Endodermal cell (in vitro differentiated cells): ENCODE data around the gene P3H3. TPM values are rescaled to one million over a fixed set of nuclear protein-coding genes. Genes with fewer than 3 reads are reported as not detected.

Experiments used
- DNase-seq: peaks from one replicate; pipeline ENCODE4 v3.0.0-alpha.2; 2017
- H3K27ac ChIP-seq: 2 replicates; pipeline ENCODE4 v1.5.1; 2013; ENCODE audit warnings: mild to moderate bottlenecking, low read depth, low read length, moderate library complexity
- H3K27me3 ChIP-seq: 2 replicates; pipeline ENCODE4 v1.6.1; 2013; ENCODE audit warnings: mild to moderate bottlenecking, low read length, moderate library complexity; ENCODE audit not compliant: insufficient read depth, control insufficient read depth, poor library complexity, severe bottlenecking
- H3K36me3 ChIP-seq: 2 replicates; pipeline ENCODE4 v1.7.0; 2013; ENCODE audit warnings: mild to moderate bottlenecking, low read length, moderate library complexity; ENCODE audit not compliant: control insufficient read depth, insufficient read depth
- H3K4me1 ChIP-seq: one replicate; pipeline ENCODE4 v1.7.0; 2013; ENCODE audit warnings: low read length; ENCODE audit not compliant: control insufficient read depth, insufficient read depth
- H3K4me3 ChIP-seq: 2 replicates; pipeline ENCODE4 v1.5.1; 2013; ENCODE audit warnings: mild to moderate bottlenecking, low read length, moderate library complexity
- H3K9ac ChIP-seq: 2 replicates; pipeline ENCODE4 v1.6.1; 2013; ENCODE audit warnings: mild to moderate bottlenecking, low read length, moderate library complexity; ENCODE audit not compliant: poor library complexity, severe bottlenecking; ENCODE audit errors: extremely low read depth
- H3K9me3 ChIP-seq: 2 replicates; pipeline ENCODE4 v1.6.1; 2013; ENCODE audit warnings: mild to moderate bottlenecking, low read length, moderate library complexity; ENCODE audit not compliant: control insufficient read depth
- H3K27ac Mint-ChIP-seq: 2 replicates; pipeline ENCODE4 v1.8.0; 2020; ENCODE audit warnings: mixed read lengths
- H3K27me3 Mint-ChIP-seq: 2 replicates; pipeline ENCODE4 v1.8.0; 2021; ENCODE audit warnings: mild to moderate bottlenecking, mixed read lengths; ENCODE audit not compliant: insufficient read depth
- H3K36me3 Mint-ChIP-seq: 2 replicates; pipeline ENCODE4 v1.8.0; 2020; ENCODE audit warnings: low read depth, mixed read lengths
- H3K4me1 Mint-ChIP-seq: 2 replicates; pipeline ENCODE4 v1.8.0; 2020; ENCODE audit warnings: mixed read lengths
- H3K4me3 Mint-ChIP-seq: 2 replicates; pipeline ENCODE4 v1.8.0; 2020; ENCODE audit warnings: mild to moderate bottlenecking, moderate library complexity, mixed read lengths
- H3K9me3 Mint-ChIP-seq: 2 replicates; pipeline ENCODE4 v1.8.0; 2020; ENCODE audit warnings: mild to moderate bottlenecking, mixed read lengths
- CTCF ChIP-seq: fragments of 200-600 bp; sonication (generic); conservative IDR thresholded peaks from 2 replicates; pipeline ENCODE4 v1.5.0; 2021; ENCODE audit warnings: antibody characterized with exemption, mild to moderate bottlenecking
- whole genome bisulfite sequencing, 2 experiments: methylation state at CpG; one replicate each; pipeline versions ENCODE4 v1.1.5 to v1.1.7; 2013; ENCODE audit warnings: missing lambda C conversion rate in 2 of 2, mixed read lengths in 1 of 2; ENCODE audit not compliant: insufficient coverage in 1 of 2, insufficient read length in 1 of 2; 5-methylcytosine and 5-hydroxymethylcytosine counted together
- total RNA-seq, 2 donors: library from RNA; stranded (reverse); fragmentation: NEBNext Ultra II Directional in 1 of 2; extraction: Animal tissue kit (Norgen Biotek cat#: 25700) in 1 of 2; gene quantifications; 2 replicates in 1 of 2; 3 replicates in 1 of 2; pipeline ENCODE4 v1.2.1, GENCODE V29; 2021

Gene P3H3
- total RNA-seq, 2 donors from 2014 or later = 58.4 to 63.1 TPM

- DNase-seq = peak; percentile 100
- H3K4me3 Mint-ChIP-seq = peak within 1 kb of the TSS; percentile 88
- peaks cover 46% of the 10 kb centered on the region for H3K36me3 Mint-ChIP-seq
- Histone ChIP-seq H3K4me1 (peaks cover 2% of the 10 kb centered on the region), H3K4me3 (peak within 1 kb of the TSS; percentile 92), H3K27me3 (no peaks in the 10 kb centered on the region), H3K9ac (peak within 1 kb of the TSS; percentile 56), H3K36me3 (peaks cover 48% of the 10 kb centered on the region), H3K27ac (peak within 1 kb of the TSS; percentile 85), H3K9me3 (no peaks in the 10 kb centered on the region)
- H3K4me1 Mint-ChIP-seq = peaks cover 25% of the 10 kb centered on the region
- H3K9me3 Mint-ChIP-seq = no peaks in the 10 kb centered on the region
- H3K27ac Mint-ChIP-seq = peak within 1 kb of the TSS; percentile 99
- H3K27me3 Mint-ChIP-seq = no peaks in the 10 kb centered on the region
- 0% methylated on average over 54 to 65 of the region's 65 CpGs for WGBS, 2 experiments
- no peak for TF ChIP-seq CTCF
These were observed 23.9 kb downstream of the P3H3 start, which contains the start of gene USP5 for GRCh38 chr12:6851921-6852650. USP5 (plus strand) TSS chr12:6852150; CDS start chr12:6852180, 30 bp downstream.

GRCh38 chr12:6852651-6853354, 24.6 kb downstream of the P3H3 start:
- H3K27me3 Mint-ChIP-seq = no peaks in the 10 kb centered on the region
- H3K9me3 Mint-ChIP-seq = no peaks in the 10 kb centered on the region
- peaks cover 25% of the 10 kb centered on the region for H3K4me1 Mint-ChIP-seq
- no peak for TF ChIP-seq CTCF
- Histone ChIP-seq H3K4me1 (peaks cover 2% of the 10 kb centered on the region), H3K27ac (peak overlapping the region; percentile 61), H3K9ac (peak overlapping the region; percentile 54), H3K4me3 (peak overlapping the region; percentile 92), H3K36me3 (peaks cover 50% of the 10 kb centered on the region), H3K27me3 (no peaks in the 10 kb centered on the region), H3K9me3 (no peaks in the 10 kb centered on the region)
- peaks cover 47% of the 10 kb centered on the region for H3K36me3 Mint-ChIP-seq
- peak; percentile 88 for DNase-seq
- H3K27ac Mint-ChIP-seq = peak overlapping the region; percentile 98
- 3 to 15% methylated on average over 4 to 15 of the region's 18 CpGs for WGBS, 2 experiments
- peak overlapping the region; percentile 88 for H3K4me3 Mint-ChIP-seq

GRCh38 chr12:6853626-6854025, 25.4 kb downstream of the P3H3 start:
- no peak overlapping the region for H3K27ac ChIP-seq
- WGBS, 2 experiments = 100% methylated on average over 1 of the region's 1 CpG
- DNase-seq = no peak

More at GRCh38 chr12:6853626-6854025, 25.4 kb downstream of the P3H3 start:
- Histone ChIP-seq H3K9me3 (no peaks in the 10 kb centered on the region), H3K36me3 (peaks cover 54% of the 10 kb centered on the region), H3K4me3 (peak overlapping the region; percentile 92), H3K27me3 (no peaks in the 10 kb centered on the region), H3K9ac (peak overlapping the region; percentile 54), H3K4me1 (peaks cover 2% of the 10 kb centered on the region)
- peaks cover 50% of the 10 kb centered on the region for H3K36me3 Mint-ChIP-seq
- peak overlapping the region; percentile 98 for H3K27ac Mint-ChIP-seq
- no peaks in the 10 kb centered on the region for H3K27me3 Mint-ChIP-seq
- H3K9me3 Mint-ChIP-seq = no peaks in the 10 kb centered on the region
- H3K4me3 Mint-ChIP-seq = peak overlapping the region; percentile 88
- TF ChIP-seq CTCF = no peak
- peaks cover 25% of the 10 kb centered on the region for H3K4me1 Mint-ChIP-seq
